ENCODE data around the gene GADD45B.
"Not testable (repeated sequence)": the region's sequence is repeated elsewhere in the genome, so short reads cannot be mapped to it uniquely, and the experiment has no call there.

Gene GADD45B

DNA sequence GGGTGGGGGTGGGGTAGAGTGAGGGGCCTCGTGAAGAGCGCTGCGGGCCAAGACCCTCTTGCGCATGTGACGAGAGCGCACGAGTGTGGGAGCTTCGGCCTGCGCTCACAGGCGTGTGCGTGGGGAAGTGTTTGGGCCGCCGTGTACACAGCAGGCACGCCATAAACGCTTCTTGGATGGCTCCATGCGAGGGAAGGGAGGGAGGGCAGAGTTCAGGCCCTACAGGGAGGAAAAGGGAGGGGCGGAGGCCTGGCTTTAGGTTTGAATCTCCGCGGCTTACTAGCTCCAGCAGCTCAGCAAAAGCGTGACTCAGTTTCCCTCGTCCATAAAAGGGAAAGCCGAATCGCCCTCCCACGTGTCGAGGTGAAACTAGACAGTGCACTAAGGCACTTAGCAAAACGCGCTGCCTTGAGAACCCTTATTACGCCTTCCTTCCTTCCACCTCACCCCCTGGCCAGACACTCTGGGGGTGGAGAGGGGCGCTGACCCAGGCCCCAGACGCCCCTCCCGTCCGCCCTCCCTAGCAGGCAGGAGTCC, 12.5 kb downstream of the GADD45B start:
- no peak for DNase-seq (ENCODE audit: low read depth in 2 of 2)

DNA sequence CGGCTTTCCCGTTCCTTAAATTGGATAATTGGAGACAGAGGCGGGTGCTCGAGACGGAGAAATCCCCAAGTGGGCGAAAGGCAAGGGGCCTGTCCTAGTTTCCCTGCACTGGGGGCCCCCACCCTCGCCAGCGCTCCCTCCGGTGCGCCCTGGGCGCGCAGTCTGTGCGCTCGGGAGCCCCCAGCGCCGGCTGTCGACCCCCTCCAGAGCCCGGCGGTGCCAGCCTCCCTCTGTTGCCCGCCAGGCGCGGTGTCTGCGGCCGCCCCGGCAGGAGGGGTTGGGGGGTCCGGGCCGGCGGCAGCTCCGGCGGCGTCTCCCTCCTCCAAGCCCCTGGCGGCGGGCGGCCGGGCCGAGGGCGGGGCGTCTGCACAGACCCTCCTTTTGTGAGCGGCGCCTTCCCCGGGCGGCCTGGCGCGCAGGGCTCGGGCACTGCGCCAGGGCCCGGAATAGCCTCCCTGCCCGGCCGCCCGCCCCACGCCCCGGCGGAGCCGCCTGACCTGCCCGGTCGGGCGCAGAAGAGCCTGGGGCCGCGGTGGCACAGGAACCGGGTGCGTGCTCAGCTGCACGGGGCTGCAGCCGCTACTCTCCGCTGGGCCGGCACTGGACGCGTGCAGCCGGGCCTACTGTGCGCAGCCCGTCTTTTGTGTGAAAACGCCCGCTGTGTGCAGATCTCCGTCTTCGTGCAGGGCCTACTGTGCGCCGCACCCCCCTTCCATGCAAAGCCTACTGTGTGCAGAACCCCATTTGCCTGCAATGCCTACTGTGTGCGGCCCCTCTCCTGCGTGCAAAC, 13.2 kb downstream of the GADD45B start:
- DNase-seq (ENCODE audit: low read depth in 2 of 2), result no peak

GRCh38 chr19:2490659-2491058, 14.7 kb downstream of the GADD45B start:
- DNase-seq (ENCODE audit: low read depth in 2 of 2), result no peak

DNA sequence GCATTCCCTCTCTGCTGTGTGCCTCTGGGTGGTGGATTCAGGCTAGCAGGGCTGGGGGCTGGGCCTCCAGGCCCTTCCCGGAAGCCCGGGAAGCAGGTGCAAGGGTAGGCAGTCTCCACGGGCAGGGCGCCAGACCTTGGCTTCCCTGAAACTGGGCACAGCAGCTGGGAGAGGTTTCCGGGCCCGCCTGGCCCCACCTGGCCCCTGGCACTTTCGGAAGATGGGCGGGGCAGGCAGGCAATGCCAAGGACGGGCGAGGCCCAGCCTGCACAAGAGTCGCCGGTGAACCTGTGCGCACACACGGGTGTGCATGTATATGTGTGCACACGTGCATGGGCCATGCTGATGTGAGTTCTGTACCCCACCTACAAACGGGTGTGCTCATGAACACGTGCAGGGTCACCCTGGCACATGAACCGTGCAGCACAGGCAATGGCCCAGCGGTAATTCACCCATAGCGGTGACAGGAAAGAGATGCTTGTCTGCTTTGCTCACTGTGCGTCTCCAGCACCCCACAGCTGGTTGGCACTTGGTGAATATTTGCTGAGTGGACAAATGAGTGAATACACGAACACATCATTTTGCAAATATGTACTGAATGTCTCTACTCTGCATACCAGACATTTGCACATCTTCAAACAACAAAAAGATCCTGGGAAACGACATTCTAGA, 15.3 kb downstream of the GADD45B start:
- no peak for DNase-seq (ENCODE audit: low read depth in 2 of 2)

DNA sequence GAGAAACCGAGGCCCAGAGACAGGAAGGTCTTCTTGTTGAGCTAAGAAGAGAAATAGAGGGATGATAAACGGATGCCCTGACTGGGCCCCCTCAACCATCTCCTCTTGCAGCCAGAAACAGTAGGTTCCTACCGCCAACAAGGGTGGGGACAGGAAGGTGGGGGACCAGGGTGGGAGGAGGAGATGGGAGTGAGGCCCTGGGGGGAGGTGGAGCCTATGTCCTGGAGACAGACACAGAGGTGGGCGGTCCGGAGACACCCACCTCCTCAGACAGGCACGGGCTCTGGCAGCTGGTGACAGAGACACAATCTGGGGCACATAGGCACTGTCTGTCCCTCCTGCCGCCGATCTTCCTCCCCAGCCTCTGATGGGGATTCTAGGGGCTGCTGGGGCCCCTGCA, 16.9 kb downstream of the GADD45B start:
- DNase-seq (ENCODE audit: low read depth in 2 of 2), result no peak

- not testable (repeated sequence) for DNase-seq (ENCODE audit: low read depth in 2 of 2)
These were observed 17.5 kb downstream of the GADD45B start for GRCh38 chr19:2493448-2493847.

GRCh38 chr19:2494084-2494446, 18.1 kb downstream of the GADD45B start:
- DNase-seq (ENCODE audit: low read depth in 2 of 2), result no peak

- DNase-seq (ENCODE audit: low read depth in 2 of 2), result peak; percentile 29 to 40
These were observed 18.7 kb downstream of the GADD45B start for GRCh38 chr19:2494447-2495129.

GRCh38 chr19:2495130-2495641, 19.3 kb downstream of the GADD45B start:
- DNase-seq (ENCODE audit: low read depth in 2 of 2), result no peak

DNA sequence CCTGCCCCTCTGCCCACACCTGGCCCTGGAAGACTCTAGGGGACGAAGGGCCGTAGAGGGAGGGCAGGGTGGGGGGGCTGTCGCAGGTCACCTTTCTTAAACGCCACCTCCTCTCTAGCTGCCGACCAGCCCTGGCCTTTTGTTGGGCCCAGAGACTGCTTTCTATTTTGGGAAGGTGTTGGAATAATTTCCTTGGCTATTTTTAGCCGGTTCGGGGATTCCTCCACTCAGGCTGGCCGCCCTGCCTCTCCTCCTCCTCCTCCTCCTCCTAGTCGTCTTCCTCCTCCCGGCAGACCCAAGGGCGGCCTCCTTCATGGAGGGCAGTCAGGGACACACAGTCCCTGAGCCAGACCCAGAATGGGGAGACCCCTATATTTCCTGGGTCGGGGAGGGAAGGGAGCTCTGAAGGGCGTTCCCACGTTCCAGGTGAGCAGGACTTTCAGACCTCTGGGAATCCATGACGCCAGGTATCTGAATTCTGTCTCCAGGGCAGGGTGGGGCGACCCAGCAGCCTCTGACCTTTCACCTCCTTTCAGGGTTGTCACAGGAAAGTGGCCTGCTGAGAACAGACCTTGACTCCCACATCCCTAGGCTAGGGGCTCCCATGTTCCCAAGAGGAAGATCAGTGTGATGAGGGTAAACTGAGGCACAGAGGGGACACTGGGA, 19.9 kb downstream of the GADD45B start:
- no peak for DNase-seq (ENCODE audit: low read depth in 2 of 2)

GRCh38 chr19:2497186-2497585, 21.3 kb downstream of the GADD45B start:
- DNase-seq (ENCODE audit: low read depth in 2 of 2), result no peak

- DNase-seq (ENCODE audit: low read depth in 2 of 2), result no peak
These were observed 24.2 kb downstream of the GADD45B start for GRCh38 chr19:2500156-2500555.

DNA sequence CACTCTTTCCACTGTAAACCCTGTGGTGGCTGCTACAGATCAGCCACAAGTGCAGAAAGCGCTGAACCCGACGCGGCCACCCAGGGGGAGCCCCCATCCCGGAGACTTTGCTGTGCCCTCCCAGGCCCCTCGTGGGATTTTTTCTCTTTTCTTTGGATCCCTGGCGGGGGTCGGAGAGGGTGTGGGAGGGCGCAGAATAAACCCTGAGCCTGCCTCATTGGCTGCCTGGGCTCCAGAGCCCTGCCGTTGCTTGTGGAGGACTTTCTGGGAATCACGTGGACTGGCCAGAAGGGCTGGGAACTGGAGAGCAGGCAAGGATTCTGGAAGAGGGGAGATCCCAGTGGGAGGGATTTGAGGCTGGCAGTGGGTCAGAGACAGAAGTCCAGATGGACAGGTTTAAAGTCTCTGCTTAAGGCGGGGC, 24.9 kb downstream of the GADD45B start:
- no peak for DNase-seq (ENCODE audit: low read depth in 2 of 2)

GRCh38 chr19:2503521-2504109, 27.7 kb downstream of the GADD45B start:
- DNase-seq (ENCODE audit: low read depth in 2 of 2), result peak; percentile 45 to 58

GRCh38 chr19:2506656-2507055, 30.7 kb downstream of the GADD45B start:
- DNase-seq (ENCODE audit: low read depth in 2 of 2), result not testable (repeated sequence)

- DNase-seq (ENCODE audit: low read depth in 2 of 2), result no peak
These were observed 31.2 kb downstream of the GADD45B start for GRCh38 chr19:2507109-2507508.

DNA sequence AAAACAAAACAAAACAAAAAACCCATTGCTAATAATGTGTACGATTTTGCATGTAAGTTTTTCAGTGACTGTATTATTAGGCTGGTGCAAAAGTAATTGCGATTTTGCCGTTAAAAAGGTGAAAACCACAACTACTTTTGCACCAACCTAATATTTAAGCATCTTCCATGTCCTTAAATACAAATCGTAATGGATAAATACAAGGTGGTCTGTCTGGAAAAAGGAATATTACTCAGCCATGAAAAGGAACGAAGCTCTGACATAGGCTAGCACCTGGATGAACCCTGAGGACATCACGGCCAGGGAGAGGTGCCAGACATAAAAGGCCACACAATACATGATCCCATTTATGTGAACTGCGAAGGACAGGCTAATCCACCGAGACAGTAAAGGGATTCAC, 33.2 kb downstream of the GADD45B start:
- DNase-seq (ENCODE audit: low read depth in 2 of 2), result no peak

DNA sequence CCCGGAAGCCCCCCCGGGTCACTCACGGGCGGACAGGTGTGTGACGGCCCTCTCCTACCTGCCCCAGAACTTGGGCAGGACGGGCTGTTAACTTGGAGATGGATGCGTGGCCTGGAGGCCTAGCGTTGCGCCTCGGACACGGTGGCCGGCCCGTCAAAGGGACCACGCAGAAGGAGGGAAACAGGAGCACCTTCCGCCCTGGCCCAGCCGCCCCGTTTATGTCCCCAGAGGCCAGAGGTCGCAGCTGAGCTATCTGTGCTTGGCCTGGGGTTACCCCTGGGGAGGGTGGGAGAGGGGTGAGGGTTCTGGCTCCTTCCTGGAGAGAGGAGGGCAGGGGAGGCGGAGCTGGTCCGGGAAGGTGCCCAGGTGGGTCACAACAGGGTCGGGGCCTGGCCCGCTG, 35.6 kb downstream of the GADD45B start:
- no peak for DNase-seq (ENCODE audit: low read depth in 2 of 2)

DNA sequence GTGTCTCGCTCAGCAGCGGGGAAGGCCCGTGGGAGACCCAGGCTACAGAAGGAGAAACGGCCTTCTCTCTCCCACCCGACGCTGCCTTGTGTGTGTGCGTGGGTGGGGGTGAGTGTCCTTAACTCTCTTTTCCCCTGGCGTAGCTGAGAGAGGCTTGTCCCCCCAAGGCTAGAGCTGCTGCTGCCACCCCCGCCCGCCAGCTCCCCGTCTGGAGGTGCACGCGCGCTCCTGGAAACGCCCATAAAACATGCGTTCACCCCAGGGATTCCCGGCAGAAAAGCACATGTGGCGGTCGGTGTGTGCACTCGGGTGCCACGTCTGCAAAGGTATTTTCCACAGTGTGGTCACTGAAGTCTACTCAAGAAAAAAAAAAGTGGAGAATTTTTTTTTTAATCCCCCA, 36.1 kb downstream of the GADD45B start:
- no peak for DNase-seq (ENCODE audit: low read depth in 2 of 2)

GRCh38 chr19:2512523-2513431, 36.9 kb downstream of the GADD45B start:
- DNase-seq (ENCODE audit: low read depth in 2 of 2), result no peak
